Naive B cell (primary cell): ENCODE measurements around the gene TSSK6. TPM values are rescaled to one million over a fixed set of nuclear protein-coding genes. Genes with fewer than 3 reads are reported as not detected.

ENCODE experiments used
- ATAC-seq, 2 donors: fragments of 150-1000 bp; cut with Tn5 transposase; 2 replicates each; pipeline ENCODE4 v1.10.0; 2021; ENCODE audit warnings: low read depth in 2 of 2, mild to moderate bottlenecking in 2 of 2, moderate library complexity in 2 of 2
- DNase-seq: peaks from one replicate; pipeline ENCODE4 v3.0.0; 2022
- H3K27ac Mint-ChIP-seq, 6 donors: one replicate each; pipeline ENCODE4 v1.8.0; 2020 to 2022; ENCODE audit warnings: mild to moderate bottlenecking in 6 of 6, mixed read lengths in 6 of 6, moderate library complexity in 5 of 6, inconsistent platforms in 2 of 6
- H3K27me3 Mint-ChIP-seq, 3 donors: one replicate each; pipeline ENCODE4 v1.8.0; 2021 to 2022; ENCODE audit warnings: mixed read lengths in 3 of 3, mild to moderate bottlenecking in 1 of 3
- H3K36me3 Mint-ChIP-seq, 2 donors: one replicate each; pipeline ENCODE4 v1.8.0; 2020 to 2022; ENCODE audit warnings: mixed read lengths in 2 of 2, inconsistent platforms in 1 of 2, mild to moderate bottlenecking in 1 of 2
- H3K4me1 Mint-ChIP-seq, 3 donors: one replicate each; pipeline ENCODE4 v1.8.0; 2020 to 2022; ENCODE audit warnings: mixed read lengths in 3 of 3, inconsistent platforms in 1 of 3, mild to moderate bottlenecking in 1 of 3, moderate library complexity in 1 of 3
- H3K4me3 Mint-ChIP-seq, 8 donors: one replicate each; pipeline ENCODE4 v1.8.0; 2020 to 2022; ENCODE audit warnings: mild to moderate bottlenecking in 8 of 8, mixed read lengths in 8 of 8, moderate library complexity in 8 of 8, inconsistent platforms in 2 of 8
- H3K9me3 Mint-ChIP-seq, 7 donors: one replicate each; pipeline ENCODE4 v1.8.0; 2020 to 2022; ENCODE audit warnings: mixed read lengths in 7 of 7, mild to moderate bottlenecking in 5 of 7, inconsistent platforms in 2 of 7, moderate library complexity in 1 of 7
- polyA plus RNA-seq, 6 donors: library from polyadenylated mRNA; unstranded; fragments of 300-500 nt; fragmentation: Illumina TruSeq; gene quantifications; one replicate each; pipeline ENCODE4 v1.2.3, GENCODE V29; 2021; ENCODE audit warnings: low read depth in 6 of 6

Gene TSSK6
- polyA plus RNA-seq, 6 donors from 2014 or later: 1.1 to 4.3 (median 2.3) TPM

DNA sequence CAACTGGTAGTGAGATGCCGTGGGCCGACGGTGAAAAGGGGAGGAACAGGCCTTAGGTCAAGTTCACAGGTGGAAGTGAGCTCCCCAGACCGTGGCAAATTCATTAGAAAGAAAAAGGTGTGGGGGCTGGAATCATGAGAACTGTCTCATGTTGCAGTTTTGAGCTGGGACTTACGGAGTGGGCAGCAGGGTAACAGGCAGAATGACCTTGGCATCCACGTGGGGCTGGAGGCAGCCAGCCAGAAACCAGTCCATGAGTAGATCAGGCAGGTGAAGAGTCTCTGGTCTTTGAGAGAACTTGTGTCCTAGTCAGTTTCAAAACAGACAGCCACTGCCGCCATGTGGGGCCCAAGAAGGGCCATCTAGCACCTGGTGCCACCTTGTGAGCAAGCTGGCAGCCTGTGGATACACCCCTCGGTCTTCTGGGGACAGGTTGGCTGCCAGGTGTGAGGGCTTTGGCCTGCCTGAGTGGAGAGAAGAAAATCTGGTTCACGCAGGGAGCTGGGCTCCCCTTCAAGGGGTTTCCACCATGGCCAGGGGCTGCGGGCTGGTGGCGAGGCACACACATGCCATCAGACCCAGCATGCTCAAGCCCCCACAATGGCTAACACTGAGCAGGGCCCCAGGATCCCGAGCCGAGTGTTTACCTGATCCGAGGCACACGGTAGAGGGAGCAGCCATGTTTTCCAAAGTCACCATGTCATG is 23.9 kb downstream of the TSSK6 start:
- DNase-seq (no peak), ATAC-seq (no peak)
- no peak overlapping the region for H3K27ac Mint-ChIP-seq
- peaks cover 16 to 42% (median 34%) of the 10 kb centered on the region in 3 donors for H3K4me1 Mint-ChIP-seq
- no peaks in the 10 kb centered on the region for H3K36me3 Mint-ChIP-seq
- no peak overlapping the region for H3K4me3 Mint-ChIP-seq
- no peaks in the 10 kb centered on the region for H3K27me3 Mint-ChIP-seq
- no peaks in the 10 kb centered on the region for H3K9me3 Mint-ChIP-seq

DNA sequence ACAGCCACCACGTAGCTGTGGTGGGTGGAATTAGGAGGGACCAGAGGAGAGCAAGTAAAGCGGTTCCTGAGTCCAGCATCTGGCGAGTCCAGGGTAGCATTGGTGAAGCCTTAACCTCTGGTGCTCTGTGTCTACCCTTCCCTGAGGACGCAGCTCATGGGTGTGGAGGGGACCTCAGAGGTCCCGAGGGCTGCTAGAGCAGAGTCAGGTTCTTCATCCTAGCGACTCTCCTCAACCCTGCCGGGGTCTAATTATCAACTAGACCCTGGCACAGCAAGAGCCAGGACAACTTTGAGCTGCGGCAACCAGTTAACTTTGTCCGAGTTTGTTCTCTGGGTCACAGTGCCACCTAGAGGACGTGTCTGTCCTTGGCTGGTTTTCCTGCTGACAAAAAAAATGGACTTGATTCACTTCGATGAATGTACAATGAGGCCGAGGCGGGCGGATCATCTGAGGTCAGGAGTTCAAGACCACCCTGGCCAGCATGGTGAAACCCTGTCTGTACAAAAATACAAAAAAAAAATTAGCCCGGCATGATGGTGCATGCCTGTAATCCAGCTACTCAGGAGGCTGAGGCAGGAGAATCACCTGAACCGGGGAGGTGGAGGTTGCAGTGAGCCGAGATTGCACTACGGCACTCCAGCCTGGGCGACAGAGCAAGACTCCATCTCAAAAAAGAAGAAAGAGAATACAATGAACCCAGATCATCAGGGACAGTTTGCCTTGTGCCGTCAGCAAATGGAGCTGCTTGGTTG is 25.0 kb downstream of the TSSK6 start:
- ATAC-seq (peak; percentile 44 to 59), DNase-seq (peak; percentile 73)
- H3K4me3 Mint-ChIP-seq: peak overlapping the region in 4 of 8 donors; percentile 13 to 71 (median 15)
- H3K27ac Mint-ChIP-seq: peak overlapping the region in 4 of 6 donors; percentile 81 to 95 (median 89)
- no peaks in the 10 kb centered on the region for H3K9me3 Mint-ChIP-seq
- H3K36me3 Mint-ChIP-seq: no peaks in the 10 kb centered on the region
- no peaks in the 10 kb centered on the region for H3K27me3 Mint-ChIP-seq
- H3K4me1 Mint-ChIP-seq: peaks cover 18 to 48% (median 42%) of the 10 kb centered on the region in 3 donors

DNA sequence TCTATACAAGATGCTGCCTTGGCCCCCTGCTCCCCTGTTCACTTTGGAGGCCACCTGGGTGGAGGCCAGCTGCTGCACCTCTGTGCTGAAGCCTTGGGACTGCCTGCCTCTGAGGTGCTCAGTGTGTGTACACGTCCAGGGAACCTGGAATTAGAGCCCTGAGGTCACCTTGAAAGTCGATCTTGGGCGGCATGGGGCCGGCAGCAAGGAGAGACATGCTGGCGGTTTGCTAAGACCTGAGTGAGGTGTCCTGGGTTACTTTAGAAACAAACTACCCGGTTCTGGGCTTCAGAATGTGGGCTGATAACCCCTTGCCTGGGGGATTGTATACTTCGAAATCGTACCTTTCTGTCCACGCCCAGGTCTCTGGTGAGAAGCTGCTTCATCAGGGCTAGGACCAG is 25.5 kb downstream of the TSSK6 start:
- ATAC-seq: no peak
- no peak for DNase-seq
- Mint-ChIP-seq H3K27ac (peak overlapping the region; percentile 87 to 98 (median 94)), H3K36me3 (no peaks in the 10 kb centered on the region), H3K9me3 (no peaks in the 10 kb centered on the region), H3K4me3 (peak overlapping the region in 6 of 8 donors; percentile 2 to 77 (median 51)), H3K4me1 (peaks cover 23 to 54% (median 48%) of the 10 kb centered on the region in 3 donors), H3K27me3 (no peaks in the 10 kb centered on the region)

DNA sequence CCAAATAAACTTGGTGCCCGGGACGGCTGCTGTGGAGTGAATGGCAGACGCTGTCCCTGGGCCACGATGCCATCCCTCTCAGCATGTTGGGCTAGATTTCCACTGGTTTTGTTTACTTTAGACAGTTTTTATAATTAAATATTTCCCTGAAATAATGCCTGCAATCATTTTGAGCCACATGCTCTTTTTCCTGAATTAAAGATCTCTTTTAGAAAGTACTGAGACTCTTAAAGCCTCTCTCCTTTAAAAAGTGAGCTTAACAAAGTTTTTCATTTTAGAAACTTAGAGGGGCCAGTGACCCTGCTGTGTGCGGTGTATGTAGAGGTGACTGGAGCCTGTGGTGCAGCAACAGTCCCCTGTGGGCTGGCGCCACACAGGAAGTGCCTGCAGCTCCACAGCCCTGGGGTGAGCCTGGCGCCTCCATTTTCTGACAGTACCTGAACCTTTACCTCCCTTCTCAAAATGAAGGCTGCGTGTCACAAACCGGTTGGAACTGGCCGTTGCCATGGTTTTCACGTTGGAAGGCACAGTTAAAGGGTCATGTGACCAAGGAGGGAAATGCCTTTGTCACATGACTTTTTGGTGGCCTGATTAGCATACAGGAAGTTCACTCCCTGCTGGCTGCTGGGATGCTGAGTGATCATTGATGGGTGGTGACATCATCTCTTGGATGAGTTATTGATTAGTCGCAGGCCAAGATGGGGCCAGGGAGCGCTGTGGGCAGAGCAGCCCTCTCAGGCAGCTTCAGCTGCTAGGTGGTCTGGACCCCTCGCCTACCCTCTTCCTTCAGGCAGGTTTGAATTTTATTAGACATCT is 26.3 kb downstream of the TSSK6 start:
- peaks cover 24 to 58% (median 53%) of the 10 kb centered on the region in 3 donors for H3K4me1 Mint-ChIP-seq
- H3K27me3 Mint-ChIP-seq: no peaks in the 10 kb centered on the region
- H3K36me3 Mint-ChIP-seq: no peaks in the 10 kb centered on the region
- peak overlapping the region; percentile 87 to 98 (median 94) for H3K27ac Mint-ChIP-seq
- DNase-seq: peak; percentile 57
- no peaks in the 10 kb centered on the region for H3K9me3 Mint-ChIP-seq
- ATAC-seq: peak; percentile 83 to 84
- peak overlapping the region; percentile 2 to 81 (median 66) for H3K4me3 Mint-ChIP-seq

DNA sequence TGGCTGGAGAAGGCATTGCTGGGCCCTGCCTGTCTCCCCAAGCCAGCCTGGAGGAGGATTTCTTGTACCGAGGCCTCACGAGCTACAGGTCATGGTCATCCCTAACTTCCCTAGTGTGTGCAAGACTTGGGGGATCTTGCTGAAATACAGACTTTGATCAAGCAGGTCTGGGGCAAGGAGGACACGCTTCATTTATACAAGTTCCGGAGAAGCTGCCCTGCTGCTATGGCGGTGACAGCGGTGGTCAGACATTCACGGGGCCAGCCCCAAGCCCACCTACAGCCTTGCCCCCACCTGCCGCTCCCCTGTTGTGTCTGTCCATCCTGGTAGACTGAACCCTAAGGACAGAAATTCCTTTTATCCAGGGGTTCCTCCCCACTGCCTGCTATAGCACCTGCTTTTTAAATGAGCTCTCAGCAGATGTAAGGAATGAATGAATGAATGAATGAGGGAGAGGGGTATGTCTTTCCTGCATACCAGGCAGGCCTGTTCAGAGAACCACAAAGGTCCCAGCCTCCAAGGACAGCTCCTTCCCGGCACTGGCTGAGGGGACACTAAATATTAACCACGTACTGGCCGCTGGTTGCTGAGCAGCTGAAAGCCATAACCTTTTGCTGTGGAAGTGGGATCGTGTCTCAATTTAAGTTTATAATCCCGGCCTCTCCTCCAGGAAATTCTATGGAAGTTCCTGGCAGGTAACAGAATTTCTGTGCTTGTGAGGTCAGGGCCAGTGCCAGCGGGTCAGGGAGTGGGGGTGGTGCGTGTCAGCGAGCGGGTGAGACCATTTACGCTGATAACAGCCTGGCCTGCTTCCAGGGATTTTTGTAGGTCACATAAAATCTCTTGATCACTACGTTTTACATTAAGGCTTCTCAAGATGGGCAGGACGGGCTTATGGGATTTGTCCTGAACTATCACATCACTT is 27.1 kb downstream of the TSSK6 start:
- Mint-ChIP-seq H3K4me1 (peaks cover 24 to 63% (median 56%) of the 10 kb centered on the region in 3 donors), H3K27ac (peak overlapping the region; percentile 53 to 98 (median 94)), H3K36me3 (no peaks in the 10 kb centered on the region), H3K9me3 (no peaks in the 10 kb centered on the region), H3K27me3 (no peaks in the 10 kb centered on the region), H3K4me3 (peak overlapping the region in 4 of 8 donors; percentile 58 to 81 (median 62))
- DNase-seq: no peak
- ATAC-seq: no peak

DNA sequence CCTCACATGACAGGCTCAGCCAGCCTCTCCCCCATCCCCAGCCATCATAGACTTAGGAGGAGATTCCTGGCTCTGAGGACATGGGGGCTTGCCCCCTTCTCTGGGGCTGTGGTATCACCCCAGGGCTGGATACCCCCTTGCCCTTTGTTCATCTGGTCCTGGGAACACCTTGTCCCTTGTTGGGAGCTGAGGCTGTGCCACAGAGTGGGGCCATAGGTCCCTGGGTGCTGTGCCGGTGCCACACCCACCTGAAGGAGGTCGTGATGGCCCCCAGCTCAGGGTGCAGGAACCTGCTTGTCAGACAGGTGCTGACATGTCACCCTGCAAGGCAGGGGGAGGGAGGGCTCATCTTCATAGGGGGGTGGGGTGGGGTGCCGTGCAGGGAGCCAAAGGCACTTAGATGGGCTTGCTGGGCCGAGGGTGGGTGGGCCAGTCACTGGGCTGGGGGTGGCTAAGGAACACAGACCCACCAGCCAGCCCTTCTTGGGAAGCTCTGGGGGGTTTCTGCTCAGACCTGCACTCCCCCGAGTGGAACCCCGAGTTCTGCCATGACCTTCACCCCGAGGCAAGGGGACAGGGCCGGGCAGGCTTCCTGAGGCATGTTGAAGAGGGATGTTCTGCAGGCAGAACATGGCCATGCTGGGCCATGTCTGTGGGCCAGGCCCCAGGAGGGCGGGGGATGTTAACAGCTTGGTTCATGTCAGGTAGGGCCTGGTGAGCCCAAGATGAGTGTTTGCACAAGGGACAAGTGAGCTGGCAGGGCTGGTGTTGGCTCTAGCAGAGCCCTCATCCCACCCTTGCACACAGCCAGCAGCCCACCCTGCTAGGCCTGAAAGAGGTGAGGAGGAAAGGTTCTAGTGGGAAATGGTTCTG is 28.0 kb downstream of the TSSK6 start:
- Mint-ChIP-seq H3K4me1 (peaks cover 24 to 72% (median 56%) of the 10 kb centered on the region in 3 donors), H3K27me3 (no peaks in the 10 kb centered on the region), H3K36me3 (no peaks in the 10 kb centered on the region), H3K27ac (peak overlapping the region; percentile 37 to 91 (median 64)), H3K4me3 (peak overlapping the region in 3 of 8 donors; percentile 29 to 73 (median 47)), H3K9me3 (no peaks in the 10 kb centered on the region)
- no peak for DNase-seq
- ATAC-seq: no peak

DNA sequence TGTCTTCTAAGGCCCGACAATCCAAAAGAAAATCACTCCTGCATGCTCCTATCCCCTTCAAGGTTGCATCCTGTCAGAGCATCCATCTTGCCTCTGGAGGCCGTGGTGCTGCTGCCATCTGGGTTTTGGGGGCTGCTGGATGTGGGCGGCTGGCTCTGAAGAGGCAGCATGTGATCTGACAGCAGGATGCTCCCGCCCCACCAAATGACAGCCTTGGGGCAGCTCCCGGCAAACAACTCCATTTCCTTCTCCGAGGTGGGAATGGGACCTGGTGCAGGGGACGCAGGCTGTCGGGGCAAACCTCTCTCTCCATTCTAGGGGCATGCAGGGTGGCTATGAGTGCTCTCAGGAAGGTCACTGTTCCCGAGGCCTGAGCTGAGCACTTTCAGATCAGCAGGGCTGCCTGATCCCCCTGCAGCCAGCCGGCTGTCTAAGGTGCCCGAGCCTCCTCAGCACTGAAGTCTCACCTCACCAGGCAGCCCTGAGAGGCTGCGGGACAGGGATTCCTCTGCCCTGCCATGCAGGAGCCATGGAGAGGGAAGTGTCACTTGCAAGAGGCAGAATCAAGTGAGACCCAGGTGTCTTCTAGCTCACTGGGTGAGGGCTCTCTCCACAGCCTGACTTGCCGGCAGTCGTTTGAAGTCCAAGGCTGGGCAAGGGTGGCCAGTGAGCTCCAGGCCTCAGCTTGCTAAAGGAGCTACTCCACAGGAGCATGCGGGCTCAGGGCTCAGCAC is 28.8 kb downstream of the TSSK6 start:
- no peak for ATAC-seq
- Mint-ChIP-seq H3K4me1 (peaks cover 24 to 73% (median 56%) of the 10 kb centered on the region in 3 donors), H3K4me3 (no peak overlapping the region), H3K27me3 (no peaks in the 10 kb centered on the region), H3K9me3 (no peaks in the 10 kb centered on the region), H3K27ac (peak overlapping the region in 4 of 6 donors; percentile 51 to 91 (median 70)), H3K36me3 (no peaks in the 10 kb centered on the region)
- no peak for DNase-seq

DNA sequence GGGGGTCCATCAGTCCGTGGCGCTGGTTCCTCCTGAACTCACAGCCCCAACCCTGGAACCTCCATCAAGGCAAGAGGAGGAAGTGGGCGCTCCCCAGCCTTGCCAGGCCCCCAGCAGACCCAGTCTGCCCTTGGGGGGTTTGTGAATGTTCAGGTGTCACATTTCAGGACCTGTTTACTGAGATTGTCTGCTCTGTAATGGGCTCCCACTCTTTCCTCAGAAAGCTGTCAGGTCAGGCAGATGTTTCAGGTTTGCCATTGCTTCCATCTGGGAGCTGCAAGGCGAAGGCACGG is 29.4 kb downstream of the TSSK6 start:
- H3K27me3 Mint-ChIP-seq: no peaks in the 10 kb centered on the region
- no peaks in the 10 kb centered on the region for H3K36me3 Mint-ChIP-seq
- H3K27ac Mint-ChIP-seq: peak overlapping the region in 1 of 6 donors; percentile 70
- ATAC-seq (no peak), DNase-seq (no peak)
- no peaks in the 10 kb centered on the region for H3K9me3 Mint-ChIP-seq
- peaks cover 24 to 68% (median 56%) of the 10 kb centered on the region in 3 donors for H3K4me1 Mint-ChIP-seq
- H3K4me3 Mint-ChIP-seq: no peak overlapping the region

DNA sequence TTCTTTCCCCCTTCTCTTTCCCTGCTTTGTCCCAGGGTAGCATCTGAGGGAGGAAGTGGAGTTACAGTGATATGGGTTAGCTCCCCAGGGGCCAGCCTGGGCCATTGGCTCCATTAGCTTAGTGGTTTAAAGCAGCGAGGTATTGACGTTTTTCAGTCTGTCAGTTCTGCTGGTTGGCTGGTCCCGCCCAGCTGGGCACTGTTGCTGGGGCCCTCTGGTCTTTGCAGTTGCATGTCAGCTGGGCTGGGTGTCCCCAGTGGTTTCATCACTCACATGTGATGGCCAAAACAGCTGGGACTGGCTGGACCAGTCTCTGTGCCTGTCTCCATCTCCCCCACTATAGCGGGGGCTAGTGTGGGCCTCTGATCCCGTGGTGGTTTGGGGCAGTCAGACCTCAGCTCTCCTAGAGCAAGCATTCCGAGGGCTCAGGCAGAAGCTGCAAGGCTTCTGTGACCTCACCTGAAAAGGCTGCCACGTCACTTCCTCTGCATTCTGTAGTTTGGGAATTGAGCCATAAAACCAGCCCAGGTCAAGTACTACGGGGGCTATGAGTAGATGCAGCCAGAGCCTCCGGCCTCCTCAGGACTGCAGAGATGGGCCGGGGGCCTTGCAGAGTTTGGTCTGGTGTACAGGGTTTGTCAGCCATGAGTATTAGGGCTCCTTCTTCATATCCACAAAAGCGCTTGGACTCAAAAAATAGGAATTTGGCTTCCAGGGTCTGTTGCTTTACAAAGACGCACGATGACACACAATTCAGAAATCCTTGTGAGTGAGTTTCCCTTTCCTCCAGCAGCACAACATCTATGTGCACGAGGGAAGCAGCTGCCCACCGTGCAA is 30.0 kb downstream of the TSSK6 start:
- Mint-ChIP-seq H3K27ac (peak overlapping the region; percentile 42 to 89 (median 64)), H3K36me3 (no peaks in the 10 kb centered on the region), H3K9me3 (no peaks in the 10 kb centered on the region), H3K4me3 (peak overlapping the region in 3 of 8 donors; percentile 18 to 61 (median 29)), H3K4me1 (peaks cover 22 to 62% (median 56%) of the 10 kb centered on the region in 3 donors), H3K27me3 (no peaks in the 10 kb centered on the region)
- DNase-seq: no peak
- peak; percentile 14 to 34 for ATAC-seq

DNA sequence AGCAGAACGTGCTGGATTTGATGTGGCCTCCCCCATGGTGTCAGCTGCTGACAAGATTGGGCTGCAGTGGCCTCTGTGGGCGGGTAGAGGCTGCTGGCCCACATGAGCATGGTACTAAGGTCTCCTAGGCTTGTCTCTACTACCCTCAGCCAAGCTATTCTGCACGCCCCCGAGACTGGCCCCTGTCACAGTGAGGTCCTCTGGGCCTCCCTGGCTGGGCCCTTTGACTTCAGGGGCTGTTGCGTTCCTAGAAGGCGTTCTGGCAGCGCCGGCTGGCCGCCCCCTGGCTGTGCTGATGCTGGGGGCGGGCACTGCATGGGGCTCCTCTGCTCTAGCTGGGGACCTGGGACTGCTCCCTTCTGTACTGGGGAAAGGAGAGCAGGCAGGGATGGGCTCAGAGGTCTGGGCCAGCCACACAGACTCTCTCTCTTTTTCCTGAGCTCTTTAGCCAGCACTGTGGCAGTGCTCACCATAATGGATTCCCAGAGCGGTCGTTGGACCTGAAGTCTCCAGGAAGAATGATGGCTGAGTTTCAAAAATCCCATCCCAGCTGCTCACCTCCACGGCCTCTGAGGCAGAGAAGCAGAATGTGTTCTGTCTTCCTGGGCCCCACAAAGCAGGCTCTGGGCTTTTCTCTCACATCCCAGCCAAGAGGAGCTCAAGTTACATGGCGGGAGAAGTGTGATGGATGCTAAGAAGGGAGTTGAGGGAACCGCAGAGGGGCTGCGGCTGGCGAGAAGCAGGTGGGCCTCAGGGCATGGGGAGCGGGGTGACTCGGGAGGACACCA is 32.3 kb downstream of the TSSK6 start:
- Mint-ChIP-seq H3K4me1 (peaks cover 18 to 52% (median 34%) of the 10 kb centered on the region in 3 donors), H3K9me3 (no peaks in the 10 kb centered on the region), H3K27ac (peak overlapping the region in 5 of 6 donors; percentile 36 to 91 (median 82)), H3K4me3 (peak overlapping the region in 1 of 8 donors; percentile 62), H3K27me3 (no peaks in the 10 kb centered on the region), H3K36me3 (no peaks in the 10 kb centered on the region)
- DNase-seq (no peak), ATAC-seq (no peak)
